Ishikawa (cell line): ENCODE measurements around the gene DENND5A.

ENCODE experiments used
- CEBPB ChIP-seq: IDR thresholded peaks from 2 replicates; pipeline ENCODE4 v1.6.1; 2012
- CREB1 ChIP-seq: IDR thresholded peaks from 2 replicates; pipeline ENCODE4 v1.6.1; 2012; ENCODE audit warnings: low read depth
- EGR1 ChIP-seq: IDR thresholded peaks from 2 replicates; pipeline ENCODE4 v1.6.1; 2012
- EP300 ChIP-seq: IDR thresholded peaks from 2 replicates; pipeline ENCODE4 v1.6.1; 2012; ENCODE audit warnings: borderline replicate concordance
- FOXM1 ChIP-seq: IDR thresholded peaks from 2 replicates; pipeline ENCODE4 v1.6.1; 2012; ENCODE audit warnings: low read depth, borderline replicate concordance
- NFIC ChIP-seq: IDR thresholded peaks from 2 replicates; pipeline ENCODE4 v1.6.1; 2012
- RAD21 ChIP-seq: IDR thresholded peaks from 2 replicates; pipeline ENCODE4 v1.6.1; 2012; ENCODE audit warnings: low read depth
- TAF1 ChIP-seq: IDR thresholded peaks from 2 replicates; pipeline ENCODE4 v1.6.1; 2012; ENCODE audit warnings: low read depth, mild to moderate bottlenecking
- TCF12 ChIP-seq: IDR thresholded peaks from 2 replicates; pipeline ENCODE4 v1.6.1; 2012; ENCODE audit warnings: low read depth
- TEAD4 ChIP-seq: IDR thresholded peaks from 2 replicates; pipeline ENCODE4 v1.6.1; 2012
- YY1 ChIP-seq: IDR thresholded peaks from 2 replicates; pipeline ENCODE4 v1.6.1; 2012; ENCODE audit warnings: low read depth
- ZBTB7A ChIP-seq: IDR thresholded peaks from 2 replicates; pipeline ENCODE4 v1.6.1; 2012; ENCODE audit warnings: low read depth
- TF ChIP-seq, protein P1 (sequence below): IDR thresholded peaks from 2 replicates; pipeline ENCODE4 v1.6.1; 2012
- TF ChIP-seq, protein P2 (sequence below): IDR thresholded peaks from 2 replicates; pipeline ENCODE4 v1.6.1; 2012
- TF ChIP-seq, protein P3 (sequence below): IDR thresholded peaks from 2 replicates; pipeline ENCODE4 v1.6.1; 2012; ENCODE audit warnings: low read depth, mild to moderate bottlenecking

DENND5A gene

DNA sequence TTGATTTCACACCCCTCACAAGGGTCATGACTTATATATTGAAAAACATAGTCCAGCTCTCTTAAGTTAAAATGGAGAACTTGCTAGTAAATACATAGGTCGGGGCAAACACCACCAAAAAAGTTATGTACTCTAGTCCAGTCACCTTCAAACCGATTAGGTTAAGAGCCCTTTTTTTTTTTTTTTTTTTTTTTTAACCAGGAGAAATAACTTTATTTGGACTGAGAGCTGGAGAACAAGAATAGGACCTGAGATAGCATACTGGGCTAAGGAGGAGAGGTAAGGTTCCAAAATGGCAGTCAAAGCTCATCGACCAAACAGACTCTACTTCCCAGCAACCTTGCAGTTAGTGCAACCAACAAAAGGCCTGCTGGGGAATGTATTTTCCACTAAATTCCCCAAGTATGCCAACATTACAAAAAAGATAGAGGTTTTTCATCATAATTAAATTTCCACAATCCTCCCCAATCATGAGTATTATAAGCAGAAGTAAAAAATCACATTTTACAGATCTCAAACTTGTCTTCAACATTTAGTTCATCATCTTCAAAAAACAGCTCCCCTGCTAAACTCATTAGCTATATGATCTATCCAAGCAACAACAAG, 45.4 kb upstream of the DENND5A start:
- TF ChIP-seq EGR1 (no peak), CEBPB (no peak), TEAD4 (no peak), RAD21 (no peak), TCF12 (no peak), TAF1 (no peak), ZBTB7A (no peak), EP300 (no peak), NFIC (no peak), CREB1 (no peak), FOXM1 (no peak), YY1 (no peak)
- TF ChIP-seq, protein P1, sequence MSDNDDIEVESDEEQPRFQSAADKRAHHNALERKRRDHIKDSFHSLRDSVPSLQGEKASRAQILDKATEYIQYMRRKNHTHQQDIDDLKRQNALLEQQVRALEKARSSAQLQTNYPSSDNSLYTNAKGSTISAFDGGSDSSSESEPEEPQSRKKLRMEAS: no peak
- TF ChIP-seq, protein P2, sequence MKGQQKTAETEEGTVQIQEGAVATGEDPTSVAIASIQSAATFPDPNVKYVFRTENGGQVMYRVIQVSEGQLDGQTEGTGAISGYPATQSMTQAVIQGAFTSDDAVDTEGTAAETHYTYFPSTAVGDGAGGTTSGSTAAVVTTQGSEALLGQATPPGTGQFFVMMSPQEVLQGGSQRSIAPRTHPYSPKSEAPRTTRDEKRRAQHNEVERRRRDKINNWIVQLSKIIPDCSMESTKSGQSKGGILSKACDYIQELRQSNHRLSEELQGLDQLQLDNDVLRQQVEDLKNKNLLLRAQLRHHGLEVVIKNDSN: no peak
- TF ChIP-seq, protein P3, sequence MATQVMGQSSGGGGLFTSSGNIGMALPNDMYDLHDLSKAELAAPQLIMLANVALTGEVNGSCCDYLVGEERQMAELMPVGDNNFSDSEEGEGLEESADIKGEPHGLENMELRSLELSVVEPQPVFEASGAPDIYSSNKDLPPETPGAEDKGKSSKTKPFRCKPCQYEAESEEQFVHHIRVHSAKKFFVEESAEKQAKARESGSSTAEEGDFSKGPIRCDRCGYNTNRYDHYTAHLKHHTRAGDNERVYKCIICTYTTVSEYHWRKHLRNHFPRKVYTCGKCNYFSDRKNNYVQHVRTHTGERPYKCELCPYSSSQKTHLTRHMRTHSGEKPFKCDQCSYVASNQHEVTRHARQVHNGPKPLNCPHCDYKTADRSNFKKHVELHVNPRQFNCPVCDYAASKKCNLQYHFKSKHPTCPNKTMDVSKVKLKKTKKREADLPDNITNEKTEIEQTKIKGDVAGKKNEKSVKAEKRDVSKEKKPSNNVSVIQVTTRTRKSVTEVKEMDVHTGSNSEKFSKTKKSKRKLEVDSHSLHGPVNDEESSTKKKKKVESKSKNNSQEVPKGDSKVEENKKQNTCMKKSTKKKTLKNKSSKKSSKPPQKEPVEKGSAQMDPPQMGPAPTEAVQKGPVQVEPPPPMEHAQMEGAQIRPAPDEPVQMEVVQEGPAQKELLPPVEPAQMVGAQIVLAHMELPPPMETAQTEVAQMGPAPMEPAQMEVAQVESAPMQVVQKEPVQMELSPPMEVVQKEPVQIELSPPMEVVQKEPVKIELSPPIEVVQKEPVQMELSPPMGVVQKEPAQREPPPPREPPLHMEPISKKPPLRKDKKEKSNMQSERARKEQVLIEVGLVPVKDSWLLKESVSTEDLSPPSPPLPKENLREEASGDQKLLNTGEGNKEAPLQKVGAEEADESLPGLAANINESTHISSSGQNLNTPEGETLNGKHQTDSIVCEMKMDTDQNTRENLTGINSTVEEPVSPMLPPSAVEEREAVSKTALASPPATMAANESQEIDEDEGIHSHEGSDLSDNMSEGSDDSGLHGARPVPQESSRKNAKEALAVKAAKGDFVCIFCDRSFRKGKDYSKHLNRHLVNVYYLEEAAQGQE: no peak

DNA sequence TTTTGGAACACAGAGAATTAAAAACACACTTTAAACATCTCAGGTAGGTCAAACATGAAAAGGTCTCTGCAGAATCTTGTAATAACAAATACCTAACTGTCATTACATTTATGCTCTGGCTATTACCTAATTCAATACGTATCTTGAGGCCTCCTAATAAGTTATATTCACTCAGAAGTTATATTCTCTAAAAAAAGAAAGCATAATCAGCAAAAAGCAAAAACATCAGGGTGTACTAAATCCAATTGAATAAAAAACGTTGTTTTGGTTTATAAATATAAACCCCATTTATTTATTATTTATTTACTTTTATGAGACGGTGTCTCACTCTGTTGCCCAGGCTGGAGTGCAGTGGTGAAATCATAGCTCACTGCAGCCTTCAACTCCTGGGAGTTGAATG, 39.0 kb upstream of the DENND5A start:
- TF ChIP-seq, protein P2: no peak
- TF ChIP-seq TAF1: no peak
- TF ChIP-seq ZBTB7A: no peak
- no peak for TF ChIP-seq YY1
- no peak for TF ChIP-seq FOXM1
- TF ChIP-seq, protein P3: no peak
- TF ChIP-seq, protein P1: no peak
- no peak for TF ChIP-seq EP300
- TF ChIP-seq TCF12: no peak
- TF ChIP-seq RAD21: no peak
- TF ChIP-seq CEBPB: no peak
- no peak for TF ChIP-seq NFIC
- no peak for TF ChIP-seq EGR1
- TF ChIP-seq TEAD4: no peak
- no peak for TF ChIP-seq CREB1

DNA sequence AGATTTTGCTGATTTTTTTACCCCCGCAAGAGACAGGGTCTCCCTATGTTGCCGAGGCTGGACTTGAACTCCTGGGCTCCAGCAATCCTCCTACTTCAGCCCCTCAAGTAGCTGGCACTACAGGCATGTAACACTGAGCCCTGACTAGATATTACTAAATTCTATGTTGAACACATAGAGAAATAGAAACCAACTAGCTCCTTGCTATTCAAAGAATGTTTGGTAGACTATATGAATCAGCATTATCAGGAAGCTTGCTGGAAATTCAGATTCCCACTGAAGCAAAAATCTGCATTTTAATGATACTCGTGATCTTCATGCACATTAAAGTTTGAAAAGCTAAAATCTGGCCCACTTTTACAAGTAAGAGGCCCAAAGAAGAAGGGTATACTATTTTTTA, 37.3 kb upstream of the DENND5A start:
- TF ChIP-seq CREB1 (no peak), NFIC (no peak), TAF1 (no peak), RAD21 (no peak), EP300 (no peak), EGR1 (no peak), YY1 (no peak), ZBTB7A (no peak), CEBPB (no peak), FOXM1 (no peak), TEAD4 (no peak)
- TF ChIP-seq, protein P3: no peak
- TF ChIP-seq, protein P2: no peak
- TF ChIP-seq, protein P1: no peak
